Kidney (tissue), 14 donors: ENCODE results near the gene RAB20. TPM values are rescaled to one million over a fixed set of nuclear protein-coding genes. Genes with fewer than 3 reads are reported as not detected.

Source experiments
- DNase-seq, 5 donors: peaks; one replicate each; pipeline ENCODE4 v3.0.0-alpha.2; 2013 to 2020
- FAIRE-seq: peaks from 2 replicates; lab custom pipeline; 2012; peaks lifted over from hg19 to GRCh38; lab: Jason Lieb, UNC
- H3K27ac ChIP-seq, 2 donors: one replicate each; pipeline ENCODE4 v1.7.0; 2013; ENCODE audit warnings: low read depth in 2 of 2, low read length in 2 of 2, inconsistent platforms in 1 of 2
- H3K27me3 ChIP-seq: one replicate; pipeline ENCODE4 v1.7.1; 2013; ENCODE audit warnings: low read length, inconsistent platforms; ENCODE audit not compliant: control insufficient read depth, insufficient read depth
- H3K36me3 ChIP-seq, 3 donors: one replicate each; pipeline versions ENCODE4 v1.7.0 to v1.7.1; 2013; ENCODE audit warnings: low read length in 3 of 3, control low read depth in 1 of 3, inconsistent platforms in 1 of 3; ENCODE audit not compliant: insufficient read depth in 3 of 3, control insufficient read depth in 2 of 3
- H3K4me1 ChIP-seq, 3 donors: one replicate each; pipeline versions ENCODE4 v1.7.0 to v1.7.1; 2013; ENCODE audit warnings: low read length in 3 of 3, inconsistent platforms in 1 of 3, low read depth in 1 of 3; ENCODE audit not compliant: control insufficient read depth in 2 of 3, insufficient read depth in 2 of 3
- H3K4me3 ChIP-seq, 3 donors: one replicate each; pipeline versions ENCODE4 v1.7.0 to v1.8.1; 2013; ENCODE audit warnings: low read length in 3 of 3, control low read depth in 1 of 3, inconsistent platforms in 1 of 3
- H3K9ac ChIP-seq, 3 donors: one replicate each; pipeline versions ENCODE4 v1.7.0 to v1.7.1; 2013; ENCODE audit warnings: low read length in 3 of 3, control low read depth in 1 of 3, inconsistent platforms in 1 of 3
- H3K9me3 ChIP-seq, 3 donors: one replicate each; pipeline versions ENCODE4 v1.7.0 to v1.7.1; 2013; ENCODE audit warnings: low read length in 3 of 3, control low read depth in 1 of 3, inconsistent platforms in 1 of 3; ENCODE audit not compliant: control insufficient read depth in 2 of 3, insufficient read depth in 1 of 3
- CTCF ChIP-seq: IDR thresholded peaks from 3 replicates; pipeline ENCODE4 v1.5.1; 2012; ENCODE audit warnings: mild to moderate bottlenecking, moderate library complexity, borderline replicate concordance; ENCODE audit not compliant: insufficient read depth; ENCODE audit errors: extremely low read depth
- intact Hi-C: fragments of 100-400 bp; cut with DNase I; formaldehyde crosslinking; loops from one replicate; pipeline ENCODE4 v1.11.1; 2022
- polyA plus RNA-seq: library from polyadenylated mRNA; stranded (reverse); fragments of 350-450 nt; fragmentation: Illumina TruSeq; extraction: RNeasy Lipid Tissue Mini Kit (QIAGEN cat#74804); gene quantifications from one replicate; pipeline ENCODE4 v1.2.3, GENCODE V29; 2014; ENCODE audit warnings: low read depth, low replicate concordance; ENCODE audit not compliant: insufficient read depth
- total RNA-seq: library from RNA; stranded (reverse); fragmentation: NEBNext Ultra II Directional; extraction: Animal tissue kit (Norgen Biotek cat#: 25700); gene quantifications from one replicate; pipeline ENCODE4 v1.2.1, GENCODE V29; 2021
- donor health status: control.
- donor health status: control.
- donor health status: control.
- donor health status: control.
- donor health status: control.
- donor health status: DM: yes; HTN: yes; CAD: no.
- donor health status: Normal renal cell carcinoma (clear cell type).

RAB20 gene
- total and polyA plus RNA-seq, 2 donors from 2014 or later: 33.6 to 47.7 TPM

- Histone ChIP-seq H3K36me3 (peaks cover 17 to 55% (median 45%) of the 10 kb centered on the region in 3 donors), H3K4me3 (no peak overlapping the region), H3K9ac (no peak overlapping the region), H3K4me1 (no peaks in the 10 kb centered on the region), H3K9me3 (no peaks in the 10 kb centered on the region), H3K27me3 (no peaks in the 10 kb centered on the region), H3K27ac (no peak overlapping the region)
- FAIRE-seq (no peak), DNase-seq (peak in 1 of 5 donors; percentile 18)
- TF ChIP-seq CTCF: no peak
- intact Hi-C loops: no loop called here
Observed at GRCh38 chr13:110497003-110497402, 64.5 kb downstream of the RAB20 start.

GRCh38 chr13:110496281-110496680 lies 65.2 kb downstream of the RAB20 start:
- Histone ChIP-seq H3K9ac (no peak overlapping the region), H3K4me3 (no peak overlapping the region), H3K27ac (no peak overlapping the region), H3K27me3 (no peaks in the 10 kb centered on the region), H3K9me3 (no peaks in the 10 kb centered on the region), H3K4me1 (no peaks in the 10 kb centered on the region), H3K36me3 (peaks cover 15 to 61% (median 43%) of the 10 kb centered on the region in 3 donors)
- FAIRE-seq: no peak
- intact Hi-C loops: no loop called here
- TF ChIP-seq CTCF: no peak
- peak in 1 of 5 donors; percentile 55 for DNase-seq

GRCh38 chr13:110495881-110496280 lies 65.6 kb downstream of the RAB20 start:
- intact Hi-C loops: no loop called here
- no peak for FAIRE-seq
- no peak overlapping the region for H3K4me3 ChIP-seq
- no peaks in the 10 kb centered on the region for H3K4me1 ChIP-seq
- no peak overlapping the region for H3K9ac ChIP-seq
- H3K36me3 ChIP-seq: peaks cover 15 to 61% (median 45%) of the 10 kb centered on the region in 3 donors
- peak in 1 of 5 donors; percentile 62 for DNase-seq
- no peaks in the 10 kb centered on the region for H3K27me3 ChIP-seq
- H3K9me3 ChIP-seq: no peaks in the 10 kb centered on the region
- TF ChIP-seq CTCF: no peak
- H3K27ac ChIP-seq: no peak overlapping the region

GRCh38 chr13:110495376-110495775 lies 66.1 kb downstream of the RAB20 start:
- H3K4me1 ChIP-seq: no peaks in the 10 kb centered on the region
- no peaks in the 10 kb centered on the region for H3K9me3 ChIP-seq
- no peak for FAIRE-seq
- DNase-seq: peak in 1 of 5 donors; percentile 2
- peaks cover 12 to 56% (median 44%) of the 10 kb centered on the region in 3 donors for H3K36me3 ChIP-seq
- H3K27me3 ChIP-seq: no peaks in the 10 kb centered on the region
- intact Hi-C loops: no loop called here
- no peak overlapping the region for H3K4me3 ChIP-seq
- no peak overlapping the region for H3K9ac ChIP-seq
- no peak for TF ChIP-seq CTCF
- no peak overlapping the region for H3K27ac ChIP-seq
